H9 (cell line): ENCODE measurements around the gene PPP1R1B. TPM values are rescaled to one million over a fixed set of nuclear protein-coding genes. Genes with fewer than 3 reads are reported as not detected.

Experiments used
- DNase-seq: peaks from one replicate; pipeline ENCODE4 v3.0.0-alpha.2; 2017
- H2AFZ ChIP-seq: one replicate; pipeline ENCODE4 v1.6.1; 2013; ENCODE audit warnings: mild to moderate bottlenecking, low read length, control low read depth, moderate library complexity
- H2AK5ac ChIP-seq: 2 replicates; pipeline ENCODE4 v1.6.1; 2013; ENCODE audit warnings: low read length, control low read depth, mixed read lengths; ENCODE audit not compliant: insufficient read length
- H2BK120ac ChIP-seq: one replicate; pipeline ENCODE4 v1.6.1; 2013; ENCODE audit warnings: low read depth, mild to moderate bottlenecking, low read length, control low read depth, inconsistent platforms; ENCODE audit not compliant: poor library complexity, severe bottlenecking
- H2BK12ac ChIP-seq: 2 replicates; pipeline ENCODE4 v1.6.1; 2013; ENCODE audit warnings: low read length, control low read depth, mixed read lengths, low read depth; ENCODE audit not compliant: insufficient read length
- H2BK15ac ChIP-seq: 2 replicates; pipeline ENCODE4 v1.6.1; 2013; ENCODE audit warnings: low read depth, low read length, control low read depth
- H2BK20ac ChIP-seq: one replicate; pipeline ENCODE4 v1.6.1; 2013; ENCODE audit warnings: low read depth, mild to moderate bottlenecking, low read length, control low read depth, inconsistent platforms; ENCODE audit not compliant: poor library complexity, severe bottlenecking
- H2BK5ac ChIP-seq: 2 replicates; pipeline ENCODE4 v1.6.1; 2013; ENCODE audit warnings: low read length, control low read depth, mixed read lengths; ENCODE audit not compliant: insufficient read length
- H3K14ac ChIP-seq: 2 replicates; pipeline ENCODE4 v1.6.1; 2013; ENCODE audit warnings: low read length, control low read depth; ENCODE audit not compliant: insufficient read depth
- H3K18ac ChIP-seq: 2 replicates; pipeline ENCODE4 v1.6.1; 2013; ENCODE audit warnings: low read depth, mild to moderate bottlenecking, mixed read lengths, low read length, control low read depth; ENCODE audit not compliant: insufficient read length
- H3K23ac ChIP-seq: 2 replicates; pipeline ENCODE4 v1.6.1; 2013; ENCODE audit warnings: low read length, control low read depth, mixed read lengths, low read depth; ENCODE audit not compliant: insufficient read length
- H3K23me2 ChIP-seq: 2 replicates; pipeline ENCODE4 v1.6.1; 2013; ENCODE audit warnings: low read depth, mild to moderate bottlenecking, mixed read lengths, low read length, control low read depth; ENCODE audit not compliant: insufficient read length, poor library complexity, severe bottlenecking
- H3K27ac ChIP-seq: 2 replicates; pipeline ENCODE4 v1.5.1; 2013; ENCODE audit warnings: low read length, control low read depth, mixed read lengths, low read depth; ENCODE audit not compliant: insufficient read length
- H3K27me3 ChIP-seq: 2 replicates; pipeline ENCODE4 v1.6.1; 2013; ENCODE audit warnings: low read length, control low read depth, inconsistent platforms; ENCODE audit not compliant: insufficient read depth
- H3K4ac ChIP-seq: 2 replicates; pipeline ENCODE4 v1.6.1; 2013; ENCODE audit warnings: low read depth, mild to moderate bottlenecking, control low read depth, inconsistent platforms, low read length, moderate library complexity
- H3K4me1 ChIP-seq: 2 replicates; pipeline ENCODE4 v1.6.1; 2013; ENCODE audit warnings: low read length, control low read depth, inconsistent platforms; ENCODE audit not compliant: insufficient read depth
- H3K4me2 ChIP-seq: 2 replicates; pipeline ENCODE4 v1.6.1; 2013; ENCODE audit warnings: low read length, control low read depth, mixed read lengths; ENCODE audit not compliant: insufficient read length, insufficient read depth
- H3K56ac ChIP-seq: 2 replicates; pipeline ENCODE4 v1.6.1; 2013; ENCODE audit warnings: low read depth, mild to moderate bottlenecking, mixed read lengths, low read length, control low read depth; ENCODE audit not compliant: insufficient read length
- H3K79me1 ChIP-seq: 2 replicates; pipeline ENCODE4 v1.6.1; 2013; ENCODE audit warnings: low read depth, mild to moderate bottlenecking, moderate library complexity, low read length, control low read depth, inconsistent platforms; ENCODE audit not compliant: insufficient read depth, poor library complexity, severe bottlenecking
- H3K79me2 ChIP-seq: 2 replicates; pipeline ENCODE4 v1.6.1; 2013; ENCODE audit warnings: low read length, control low read depth, inconsistent platforms; ENCODE audit not compliant: insufficient read depth
- H3K9ac ChIP-seq: 2 replicates; pipeline ENCODE4 v1.6.1; 2013; ENCODE audit warnings: low read length, control low read depth, mixed read lengths; ENCODE audit not compliant: insufficient read length; ENCODE audit errors: extremely low read depth
- H3K9me3 ChIP-seq: one replicate; pipeline ENCODE4 v1.6.1; 2013; ENCODE audit warnings: low read depth, low read length, inconsistent platforms; ENCODE audit not compliant: control insufficient read depth
- H3T11ph ChIP-seq: one replicate; pipeline ENCODE4 v1.6.1; 2013; ENCODE audit warnings: mild to moderate bottlenecking, low read length, control low read depth, inconsistent platforms
- H4K20me1 ChIP-seq: one replicate; pipeline ENCODE4 v1.6.1; 2013; ENCODE audit not compliant: control insufficient read depth, insufficient read length, insufficient read depth
- H4K5ac ChIP-seq: 2 replicates; pipeline ENCODE4 v1.6.1; 2013; ENCODE audit warnings: low read depth, mild to moderate bottlenecking, mixed read lengths, low read length, control low read depth; ENCODE audit not compliant: insufficient read length
- H4K8ac ChIP-seq: replicated peaks from 2 replicates; pipeline ENCODE4 v1.6.1; 2013; ENCODE audit warnings: low read length, control low read depth, mixed read lengths, low read depth; ENCODE audit not compliant: insufficient read length
- H4K91ac ChIP-seq: 2 replicates; pipeline ENCODE4 v1.6.1; 2013; ENCODE audit warnings: low read depth, mild to moderate bottlenecking, moderate library complexity, mixed read lengths, low read length, control low read depth; ENCODE audit not compliant: insufficient read length
- H3K27ac Mint-ChIP-seq, 3 experiments: 2 replicates in 2 of 3; 3 replicates in 1 of 3; pipeline ENCODE4 v1.8.0; 2020 to 2021; ENCODE audit warnings: mixed read lengths in 3 of 3, mild to moderate bottlenecking in 1 of 3, moderate library complexity in 1 of 3
- H3K27me3 Mint-ChIP-seq: 2 replicates; pipeline ENCODE4 v1.8.0; 2021; ENCODE audit warnings: low read depth, mild to moderate bottlenecking, moderate library complexity, mixed read lengths
- H3K36me3 Mint-ChIP-seq, 3 experiments: 2 replicates in 2 of 3; 3 replicates in 1 of 3; pipeline ENCODE4 v1.8.0; 2020 to 2021; ENCODE audit warnings: low read depth in 3 of 3, mixed read lengths in 3 of 3; ENCODE audit not compliant: insufficient read depth in 1 of 3
- H3K4me1 Mint-ChIP-seq, 2 experiments: 2 replicates each; pipeline ENCODE4 v1.8.0; 2020; ENCODE audit warnings: mixed read lengths in 2 of 2
- H3K4me3 Mint-ChIP-seq, 2 experiments: 2 replicates in 1 of 2; 3 replicates in 1 of 2; pipeline ENCODE4 v1.8.0; 2020 to 2021; ENCODE audit warnings: mild to moderate bottlenecking in 2 of 2, mixed read lengths in 2 of 2, moderate library complexity in 1 of 2
- H3K9me3 Mint-ChIP-seq, 2 experiments: 2 replicates in 1 of 2; 3 replicates in 1 of 2; pipeline ENCODE4 v1.8.0; 2020; ENCODE audit warnings: mild to moderate bottlenecking in 2 of 2, mixed read lengths in 2 of 2, moderate library complexity in 1 of 2
- WGBS: extraction: QIAGEN DNeasy Blood & Tissue Kit; methylation state at CpG from one replicate; pipeline ENCODE4 v1.1.7; 2013; ENCODE audit warnings: missing lambda C conversion rate, low lambda C conversion rate, mixed read lengths; ENCODE audit not compliant: insufficient read length; ENCODE audit errors: extremely low coverage; 5-methylcytosine and 5-hydroxymethylcytosine counted together
- total RNA-seq: library from RNA; stranded (reverse); gene quantifications from 2 replicates; pipeline ENCODE4 v1.2.1, GENCODE V29; 2021
- TF ChIP-seq, protein P1 (sequence below): fragments of 200-600 bp; sonication (generic); conservative IDR thresholded peaks from 3 replicates; pipeline ENCODE4 v1.8.0; 2021; ENCODE audit warnings: antibody characterized with exemption, mild to moderate bottlenecking

The PPP1R1B gene
- total RNA-seq, 1 experiment from 2014 or later = 15.5 TPM

DNA sequence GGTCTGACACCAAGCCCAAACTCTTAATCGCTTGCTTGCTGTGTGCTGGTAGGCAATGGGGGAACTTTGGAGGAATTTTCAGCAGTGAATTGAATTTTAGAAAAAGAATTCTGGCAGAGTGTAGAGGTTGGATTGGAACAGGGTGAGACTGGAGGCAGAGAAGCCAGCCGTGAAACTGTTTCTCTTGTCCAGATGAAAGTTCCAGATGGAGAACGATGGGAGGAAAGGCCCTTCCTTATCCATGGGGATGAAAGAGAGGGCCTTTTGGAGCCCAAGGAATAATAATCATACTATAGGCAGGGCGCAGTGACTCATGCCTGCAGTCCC is 45.0 kb upstream of the PPP1R1B start:
- H4K8ac ChIP-seq = no peak overlapping the region
- peaks cover 12% of the 10 kb centered on the region for H3K4me1 ChIP-seq
- H3K9ac ChIP-seq = no peak overlapping the region
- no peak overlapping the region for H4K91ac ChIP-seq
- H2BK120ac ChIP-seq = no peak overlapping the region
- peaks cover 29% of the 10 kb centered on the region for H3K27me3 Mint-ChIP-seq
- no peak overlapping the region for H2AFZ ChIP-seq
- no peaks in the 10 kb centered on the region for H4K20me1 ChIP-seq
- no peak overlapping the region for H3K23ac ChIP-seq
- TF ChIP-seq, protein P1, sequence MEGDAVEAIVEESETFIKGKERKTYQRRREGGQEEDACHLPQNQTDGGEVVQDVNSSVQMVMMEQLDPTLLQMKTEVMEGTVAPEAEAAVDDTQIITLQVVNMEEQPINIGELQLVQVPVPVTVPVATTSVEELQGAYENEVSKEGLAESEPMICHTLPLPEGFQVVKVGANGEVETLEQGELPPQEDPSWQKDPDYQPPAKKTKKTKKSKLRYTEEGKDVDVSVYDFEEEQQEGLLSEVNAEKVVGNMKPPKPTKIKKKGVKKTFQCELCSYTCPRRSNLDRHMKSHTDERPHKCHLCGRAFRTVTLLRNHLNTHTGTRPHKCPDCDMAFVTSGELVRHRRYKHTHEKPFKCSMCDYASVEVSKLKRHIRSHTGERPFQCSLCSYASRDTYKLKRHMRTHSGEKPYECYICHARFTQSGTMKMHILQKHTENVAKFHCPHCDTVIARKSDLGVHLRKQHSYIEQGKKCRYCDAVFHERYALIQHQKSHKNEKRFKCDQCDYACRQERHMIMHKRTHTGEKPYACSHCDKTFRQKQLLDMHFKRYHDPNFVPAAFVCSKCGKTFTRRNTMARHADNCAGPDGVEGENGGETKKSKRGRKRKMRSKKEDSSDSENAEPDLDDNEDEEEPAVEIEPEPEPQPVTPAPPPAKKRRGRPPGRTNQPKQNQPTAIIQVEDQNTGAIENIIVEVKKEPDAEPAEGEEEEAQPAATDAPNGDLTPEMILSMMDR = no peak
- no peak overlapping the region for H2BK15ac ChIP-seq
- no peak overlapping the region for H3T11ph ChIP-seq
- H3K14ac ChIP-seq = no peak overlapping the region
- H3K9me3 ChIP-seq = no peaks in the 10 kb centered on the region
- H2BK12ac ChIP-seq = no peak overlapping the region
- H3K27ac ChIP-seq = no peak overlapping the region
- no peaks in the 10 kb centered on the region for H3K27me3 ChIP-seq
- no peak overlapping the region for H2BK20ac ChIP-seq
- no peaks in the 10 kb centered on the region for H3K79me2 ChIP-seq
- H3K4me3 Mint-ChIP-seq = no peak overlapping the region
- H3K4me2 ChIP-seq = no peak overlapping the region
- H3K18ac ChIP-seq = no peak overlapping the region
- H3K4me1 Mint-ChIP-seq = peaks cover 32 to 35% of the 10 kb centered on the region in 2 experiments
- H4K5ac ChIP-seq = no peak overlapping the region
- H3K23me2 ChIP-seq = no peaks in the 10 kb centered on the region
- no peak overlapping the region for H2BK5ac ChIP-seq
- H2AK5ac ChIP-seq = no peak overlapping the region
- DNase-seq = no peak
- no peak overlapping the region for H3K4ac ChIP-seq
- no peak overlapping the region for H3K27ac Mint-ChIP-seq
- no peaks in the 10 kb centered on the region for H3K9me3 Mint-ChIP-seq
- no CpG with 5 or more reads among the region's 4 CpGs for WGBS
- no peak overlapping the region for H3K56ac ChIP-seq
- no peaks in the 10 kb centered on the region for H3K79me1 ChIP-seq
- H3K36me3 Mint-ChIP-seq = no peaks in the 10 kb centered on the region
